GM12873 (cell line): ENCODE results near the gene WFDC5.

Experiments used
- CTCF ChIP-seq: IDR thresholded peaks from 2 replicates; pipeline ENCODE4 v1.5.1; 2012; ENCODE audit warnings: low read depth, mild to moderate bottlenecking, moderate library complexity, low read length, control low read depth; ENCODE audit not compliant: insufficient read depth; ENCODE audit errors: missing control alignments

The WFDC5 gene

GRCh38 chr20:45094864-45095574, 20.0 kb downstream of the WFDC5 start:
- no peak for TF ChIP-seq CTCF

- TF ChIP-seq CTCF, result no peak
Measured at GRCh38 chr20:45094201-45094600, 20.8 kb downstream of the WFDC5 start.

- TF ChIP-seq CTCF, result no peak
Measured at GRCh38 chr20:45092898-45093297, 22.1 kb downstream of the WFDC5 start.

GRCh38 chr20:45091366-45091765, 23.6 kb downstream of the WFDC5 start:
- TF ChIP-seq CTCF, result no peak

- TF ChIP-seq CTCF, result no peak
Measured at GRCh38 chr20:45090481-45090880, 24.5 kb downstream of the WFDC5 start.

GRCh38 chr20:45088247-45088646, 26.7 kb downstream of the WFDC5 start:
- no peak for TF ChIP-seq CTCF

- no peak for TF ChIP-seq CTCF
Measured at GRCh38 chr20:45087814-45088213, 27.2 kb downstream of the WFDC5 start.
